ENCODE data around the gene SPRY4. TPM values are rescaled to one million over a fixed set of nuclear protein-coding genes. Genes with fewer than 3 reads are reported as not detected.

SPRY4 gene
- total RNA-seq, 1 experiment from 2014 or later, result 7.7 TPM

DNA sequence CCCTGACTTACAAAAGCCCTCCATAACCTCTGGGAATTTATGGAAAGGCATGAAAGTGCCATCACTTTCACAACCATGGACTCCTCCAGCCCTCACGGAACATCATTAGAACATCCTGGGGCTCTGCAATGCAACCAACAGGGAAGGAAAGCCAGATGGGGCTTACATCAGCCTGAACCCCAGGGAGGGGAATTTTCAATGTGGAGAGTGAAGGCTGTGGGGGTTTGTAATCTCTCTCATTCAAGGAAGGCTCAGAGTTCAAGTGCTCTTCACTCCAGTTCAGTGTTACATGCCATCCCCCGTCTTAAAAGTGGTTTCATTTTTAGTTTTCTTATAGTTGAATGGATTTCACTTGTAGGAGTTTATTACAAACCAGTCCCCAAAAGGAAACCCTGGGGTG, 5.7 kb downstream of the SPRY4 start:
- DNase-seq, result no peak
- TF ChIP-seq, protein P1, sequence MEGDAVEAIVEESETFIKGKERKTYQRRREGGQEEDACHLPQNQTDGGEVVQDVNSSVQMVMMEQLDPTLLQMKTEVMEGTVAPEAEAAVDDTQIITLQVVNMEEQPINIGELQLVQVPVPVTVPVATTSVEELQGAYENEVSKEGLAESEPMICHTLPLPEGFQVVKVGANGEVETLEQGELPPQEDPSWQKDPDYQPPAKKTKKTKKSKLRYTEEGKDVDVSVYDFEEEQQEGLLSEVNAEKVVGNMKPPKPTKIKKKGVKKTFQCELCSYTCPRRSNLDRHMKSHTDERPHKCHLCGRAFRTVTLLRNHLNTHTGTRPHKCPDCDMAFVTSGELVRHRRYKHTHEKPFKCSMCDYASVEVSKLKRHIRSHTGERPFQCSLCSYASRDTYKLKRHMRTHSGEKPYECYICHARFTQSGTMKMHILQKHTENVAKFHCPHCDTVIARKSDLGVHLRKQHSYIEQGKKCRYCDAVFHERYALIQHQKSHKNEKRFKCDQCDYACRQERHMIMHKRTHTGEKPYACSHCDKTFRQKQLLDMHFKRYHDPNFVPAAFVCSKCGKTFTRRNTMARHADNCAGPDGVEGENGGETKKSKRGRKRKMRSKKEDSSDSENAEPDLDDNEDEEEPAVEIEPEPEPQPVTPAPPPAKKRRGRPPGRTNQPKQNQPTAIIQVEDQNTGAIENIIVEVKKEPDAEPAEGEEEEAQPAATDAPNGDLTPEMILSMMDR (IDR thresholded peaks at IDR 0.05; ENCODE audit: insufficient read depth in 1 of 2, low read depth in 1 of 2, low read length in 1 of 2, severe bottlenecking in 1 of 2, unreplicated experiment in 1 of 2), result no peak
- no peaks in the 10 kb centered on the region for H3K9me3 Mint-ChIP-seq (ENCODE audit: unreplicated experiment)
- Histone ChIP-seq H3K4me1 (peaks cover 30% of the 10 kb centered on the region), H3K27me3 (replicated peaks; ENCODE audit: control insufficient read depth, insufficient read depth, low read length) (no peaks in the 10 kb centered on the region), H3K36me3 (ENCODE audit: control insufficient read depth, insufficient read depth, low read length) (peaks cover 2% of the 10 kb centered on the region), H3K9me3 (no peaks in the 10 kb centered on the region), H3K4me3 (ENCODE audit: low read depth, low read length) (no peak overlapping the region)
- POLR2A ChIA-PET, result no interaction called here
- CTCF ChIA-PET, result no interaction called here
- no TSS peak for BruUV-seq (replicated peaks)
- peaks cover 4% of the 10 kb centered on the region for H3K36me3 Mint-ChIP-seq (ENCODE audit: insufficient read depth, unreplicated experiment)
- H3K27ac Mint-ChIP-seq (ENCODE audit: unreplicated experiment), result no peak overlapping the region
- H3K27me3 Mint-ChIP-seq (ENCODE audit: insufficient read depth, unreplicated experiment), result no peaks in the 10 kb centered on the region
- H3K4me1 Mint-ChIP-seq (ENCODE audit: low read depth, unreplicated experiment), result peaks cover 28% of the 10 kb centered on the region
- intact Hi-C loops (cut with micrococcal nuclease; ENCODE audit: unreplicated experiment), result no loop called here
- H3K4me3 Mint-ChIP-seq (ENCODE audit: unreplicated experiment), result no peak overlapping the region

- Histone ChIP-seq H3K4me3 (ENCODE audit: low read depth, low read length) (no peak overlapping the region), H3K36me3 (ENCODE audit: control insufficient read depth, insufficient read depth, low read length) (peaks cover 2% of the 10 kb centered on the region), H3K4me1 (peaks cover 23% of the 10 kb centered on the region), H3K27me3 (replicated peaks; ENCODE audit: control insufficient read depth, insufficient read depth, low read length) (no peaks in the 10 kb centered on the region), H3K9me3 (no peaks in the 10 kb centered on the region)
- Mint-ChIP-seq H3K4me1 (ENCODE audit: low read depth, unreplicated experiment) (peaks cover 20% of the 10 kb centered on the region), H3K4me3 (ENCODE audit: unreplicated experiment) (no peak overlapping the region), H3K27ac (ENCODE audit: unreplicated experiment) (no peak overlapping the region), H3K36me3 (ENCODE audit: insufficient read depth, unreplicated experiment) (peaks cover 7% of the 10 kb centered on the region), H3K27me3 (ENCODE audit: insufficient read depth, unreplicated experiment) (no peaks in the 10 kb centered on the region), H3K9me3 (ENCODE audit: unreplicated experiment) (no peaks in the 10 kb centered on the region)
- BruUV-seq (replicated peaks), result no TSS peak
- intact Hi-C loops (cut with micrococcal nuclease; ENCODE audit: unreplicated experiment), result no loop called here
- TF ChIP-seq, protein P1 (IDR thresholded peaks at IDR 0.05; ENCODE audit: insufficient read depth in 1 of 2, low read depth in 1 of 2, low read length in 1 of 2, severe bottlenecking in 1 of 2, unreplicated experiment in 1 of 2), result peak in 1 of 2 experiments; percentile 18
- ChIA-PET POLR2A (no interaction called here), CTCF (interaction anchor here (1.1 kb wide), 1 partner anchor 231 kb away, joined by 5 read pairs; no protein-coding TSS in a partner anchor)
- no peak for DNase-seq
These were observed 7.1 kb downstream of the SPRY4 start for GRCh38 chr5:142317753-142318152.

DNA sequence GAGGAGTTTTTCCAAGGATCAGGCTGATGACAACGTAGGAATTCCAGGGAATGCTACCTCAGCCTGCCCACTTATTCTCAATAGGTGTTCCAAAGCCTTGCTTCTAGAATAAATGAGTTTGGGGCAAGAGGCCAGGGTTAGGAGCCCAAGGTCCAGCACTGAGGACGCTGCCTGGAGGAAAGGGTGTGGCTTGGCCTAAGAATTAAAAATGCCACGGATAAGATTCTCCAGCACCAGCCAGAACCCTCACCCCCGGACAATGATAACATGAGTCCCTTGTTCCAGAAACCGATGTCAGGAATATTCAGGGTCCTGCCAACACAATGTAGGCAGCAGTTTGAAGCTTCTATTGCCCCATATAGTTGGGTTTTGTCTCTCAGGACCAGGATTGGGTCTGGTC, 7.6 kb downstream of the SPRY4 start:
- intact Hi-C loops (cut with micrococcal nuclease; ENCODE audit: unreplicated experiment), result no loop called here
- Histone ChIP-seq H3K4me1 (peaks cover 20% of the 10 kb centered on the region), H3K36me3 (ENCODE audit: control insufficient read depth, insufficient read depth, low read length) (peaks cover 2% of the 10 kb centered on the region), H3K27me3 (replicated peaks; ENCODE audit: control insufficient read depth, insufficient read depth, low read length) (no peaks in the 10 kb centered on the region), H3K9me3 (no peaks in the 10 kb centered on the region), H3K4me3 (ENCODE audit: low read depth, low read length) (no peak overlapping the region)
- Mint-ChIP-seq H3K4me3 (ENCODE audit: unreplicated experiment) (no peak overlapping the region), H3K27ac (ENCODE audit: unreplicated experiment) (no peak overlapping the region), H3K36me3 (ENCODE audit: insufficient read depth, unreplicated experiment) (peaks cover 11% of the 10 kb centered on the region), H3K4me1 (ENCODE audit: low read depth, unreplicated experiment) (peaks cover 20% of the 10 kb centered on the region), H3K27me3 (ENCODE audit: insufficient read depth, unreplicated experiment) (no peaks in the 10 kb centered on the region), H3K9me3 (ENCODE audit: unreplicated experiment) (no peaks in the 10 kb centered on the region)
- TF ChIP-seq, protein P1 (IDR thresholded peaks at IDR 0.05; ENCODE audit: insufficient read depth in 1 of 2, low read depth in 1 of 2, low read length in 1 of 2, severe bottlenecking in 1 of 2, unreplicated experiment in 1 of 2), result no peak
- no TSS peak for BruUV-seq (replicated peaks)
- ChIA-PET POLR2A (no interaction called here), CTCF (interaction anchor here (1.1 kb wide), 1 partner anchor 231 kb away, joined by 5 read pairs; no protein-coding TSS in a partner anchor)
- DNase-seq, result no peak
